Amygdala (tissue), 56 donors: ENCODE data around the gene CD69.
"Not testable (repeated sequence)": the region's sequence is repeated elsewhere in the genome, so short reads cannot be mapped to it uniquely, and the experiment has no call there.

ENCODE experiments used
- DNase-seq, 56 donors: peaks; one replicate each; lab custom pipeline; 2025; lab: John Stamatoyannopoulos, UW

CD69 gene

GRCh38 chr12:9724023-9724422 lies 36.7 kb downstream of the CD69 start:
- DNase-seq: no peak

DNA sequence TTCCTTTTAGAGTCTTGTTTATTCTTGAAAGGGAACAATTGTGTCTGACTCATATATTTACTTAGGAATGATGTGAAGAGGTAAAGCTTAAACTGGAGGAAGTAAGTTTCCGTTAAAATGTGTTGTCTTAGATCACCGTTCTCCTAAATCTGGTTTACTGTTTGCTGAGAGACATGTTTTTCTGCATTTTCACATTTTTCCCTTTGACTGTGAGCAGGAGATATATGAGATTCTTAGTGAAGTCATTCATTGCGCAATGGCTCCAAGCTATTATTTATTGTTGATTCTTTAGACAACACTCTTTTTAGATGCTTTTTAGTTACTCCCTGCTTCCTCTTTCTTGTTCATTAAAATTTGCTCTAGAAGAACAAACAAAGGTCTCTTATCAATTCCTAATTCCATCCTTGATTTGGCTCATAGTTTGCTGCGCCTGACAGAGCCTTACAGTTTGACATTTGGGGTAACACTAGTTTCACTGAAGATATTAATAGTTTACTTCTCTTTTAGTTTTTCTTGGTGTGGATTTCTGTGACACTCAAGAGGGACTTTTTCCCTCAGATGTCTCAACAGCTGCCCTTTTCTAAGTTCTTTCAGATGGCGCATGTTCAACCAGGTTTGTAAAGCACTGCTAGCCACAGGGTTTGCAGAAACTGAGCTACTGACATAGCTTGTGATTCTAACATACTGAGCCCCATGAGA lies 39.2 kb downstream of the CD69 start:
- DNase-seq: no peak

DNA sequence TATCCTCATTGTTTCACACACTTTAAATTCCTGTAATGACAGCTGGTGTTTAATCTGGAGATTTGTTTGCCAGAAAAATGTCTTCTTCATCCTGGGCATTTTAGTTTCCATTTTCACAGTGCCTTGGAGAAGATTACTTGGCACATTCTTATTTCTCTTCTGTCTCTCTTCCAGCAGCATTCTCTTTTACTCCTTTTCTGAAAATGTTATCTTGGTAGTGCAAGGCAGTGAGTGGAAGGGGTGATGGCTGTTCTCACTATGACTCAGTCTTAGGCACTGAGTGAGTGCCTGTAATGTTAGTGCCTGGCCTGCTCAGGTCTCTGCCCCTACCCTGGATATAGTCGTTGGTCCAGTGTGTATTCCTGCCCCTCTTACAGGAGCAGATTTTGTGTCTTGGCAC lies 40.9 kb downstream of the CD69 start:
- no peak for DNase-seq

GRCh38 chr12:9718968-9719367 lies 41.7 kb downstream of the CD69 start:
- DNase-seq: no peak

- no peak for DNase-seq
These were observed 43.4 kb downstream of the CD69 start for GRCh38 chr12:9717070-9717925.

- not testable (repeated sequence) for DNase-seq
These were observed 47.6 kb downstream of the CD69 start for GRCh38 chr12:9713032-9713558.

DNA sequence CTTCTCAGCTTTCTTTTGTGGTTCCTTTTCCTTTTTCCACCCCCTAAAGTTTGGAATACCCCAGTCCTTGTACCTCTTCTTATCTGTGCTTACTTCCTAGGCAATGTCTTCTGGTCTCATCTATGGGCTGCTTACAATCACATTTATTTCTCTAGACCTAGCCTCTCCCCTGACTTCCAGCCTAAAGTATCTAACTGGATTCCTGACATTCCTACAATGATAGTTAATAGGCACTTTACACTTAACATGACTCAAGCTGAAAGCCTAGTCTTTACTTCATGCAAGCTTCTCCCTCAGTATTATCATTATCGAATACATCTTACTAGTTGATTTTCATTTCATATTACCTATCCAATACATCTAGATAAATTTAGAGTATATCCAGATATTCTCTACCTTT lies 49.0 kb downstream of the CD69 start:
- DNase-seq: no peak

GRCh38 chr12:9710584-9711375 lies 49.9 kb downstream of the CD69 start:
- DNase-seq: no peak

GRCh38 chr12:9708853-9709252 lies 51.8 kb downstream of the CD69 start:
- DNase-seq: no peak

- peak in 19 of 56 donors; percentile 1 to 56 (median 6) for DNase-seq
These were observed 52.6 kb downstream of the CD69 start for GRCh38 chr12:9707864-9708808.

- no peak for DNase-seq
These were observed 53.3 kb downstream of the CD69 start for GRCh38 chr12:9707356-9707755.

DNA sequence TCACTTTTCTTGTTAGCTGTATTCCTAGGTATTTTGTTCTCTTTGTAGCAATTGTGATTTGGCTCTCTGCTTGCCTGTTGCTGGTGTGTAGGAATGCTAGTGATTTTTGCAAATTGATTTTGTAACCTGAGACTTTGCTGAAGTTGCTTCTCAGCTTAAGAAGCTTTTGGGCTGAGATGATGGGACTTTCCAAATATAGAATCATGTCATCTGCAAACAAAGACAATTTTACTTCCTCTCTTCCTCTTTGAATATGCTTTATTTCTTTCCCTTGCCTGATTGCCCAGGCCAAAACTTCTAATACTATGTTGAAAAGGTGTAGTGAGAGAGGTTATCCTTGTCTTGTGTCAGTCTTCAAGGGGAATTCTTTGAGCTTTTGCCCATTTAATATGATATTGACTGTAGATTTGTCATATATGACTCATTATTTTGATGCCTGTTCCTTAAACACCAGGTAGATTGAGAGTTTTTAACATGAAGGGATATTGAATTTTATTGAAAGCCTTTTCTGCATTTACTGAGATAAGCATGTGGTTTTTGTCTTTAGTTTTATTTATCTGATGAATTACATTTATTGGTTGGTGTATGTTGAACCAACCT lies 54.5 kb downstream of the CD69 start:
- no peak for DNase-seq

DNA sequence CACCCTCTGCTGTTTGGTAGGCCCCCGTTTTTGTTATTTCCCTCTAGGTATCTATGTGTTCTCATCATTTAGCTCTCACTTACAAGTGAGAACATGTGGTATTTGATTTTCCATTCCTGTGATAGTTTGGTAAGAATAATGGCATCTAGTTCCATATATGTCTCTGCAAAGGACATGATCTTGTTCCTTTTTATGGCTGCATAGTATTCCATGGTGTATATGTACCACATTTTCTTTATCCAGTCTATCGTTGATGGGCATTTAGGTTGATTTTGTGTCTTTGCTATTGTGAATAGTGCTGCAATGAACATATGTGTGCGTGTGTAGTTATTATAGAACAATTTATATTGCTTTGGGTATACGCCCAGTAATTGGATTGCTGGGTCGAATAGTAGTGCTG lies 56.1 kb downstream of the CD69 start:
- not testable (repeated sequence) for DNase-seq
